GM12878 (cell line): ENCODE results near the gene CHSY3. TPM values are rescaled to one million over a fixed set of nuclear protein-coding genes. Genes with fewer than 3 reads are reported as not detected.

ENCODE experiments used
- ATAC-seq: fragments of 200-7000 bp; cut with Tn5 transposase; 3 replicates; pipeline ENCODE4 v1.9.1; 2020; ENCODE audit warnings: mild to moderate bottlenecking, moderate library complexity
- BruUV-seq: library from RNA; stranded (reverse); fragments of 400-500 nt; replicated peaks from 2 replicates; lab custom pipeline; 2021; lab: Mats Ljungman, UMichigan
- CTCF ChIA-PET: fragments of 300-600 bp; sonication (Branson Sonifier 250); formaldehyde crosslinking; extraction: SDS; loops from one replicate; lab custom pipeline; 2021; ENCODE audit warnings: inconsistent platforms; lab: Yijun Ruan, JAX
- POLR2A ChIA-PET: fragments of 350-600 bp; formaldehyde crosslinking; extraction: SDS; loops from one replicate; lab custom pipeline; 2021; ENCODE audit warnings: inconsistent platforms; lab: Charles Lee
- RAD21 ChIA-PET: fragments of 300-600 bp; sonication (Branson Sonifier 250); formaldehyde crosslinking; loops from one replicate; lab custom pipeline; 2023; ENCODE audit warnings: antibody characterized with exemption; ENCODE audit not compliant: unreplicated experiment; lab: Charles Lee
- SMC1A ChIA-PET: fragments of 300-600 bp; sonication (Branson Sonifier 250); formaldehyde crosslinking; loops from one replicate; lab custom pipeline; 2023; ENCODE audit not compliant: unreplicated experiment, uncharacterized antibody; lab: Charles Lee
- DNase-seq: peaks from one replicate; pipeline ENCODE4 v3.0.0-alpha.2; 2011; ENCODE audit warnings: low read depth, low spot score
- FAIRE-seq: peaks from 3 replicates; lab custom pipeline; 2011; peaks lifted over from hg19 to GRCh38; lab: Jason Lieb, UNC
- H2AFZ ChIP-seq: 2 replicates; pipeline ENCODE4 v1.6.0; 2011; ENCODE audit warnings: low read depth, low read length, control low read depth; ENCODE audit not compliant: control insufficient read depth
- H3K27ac ChIP-seq: 2 replicates; pipeline ENCODE4 v1.5.1; 2011; ENCODE audit warnings: control low read depth; ENCODE audit not compliant: control insufficient read depth, insufficient read depth
- H3K27me3 ChIP-seq, 2 experiments: replicated peaks in 1 of 2; 2 replicates each; pipeline versions ENCODE4 v1.6.0 to v1.6.1; 2011; ENCODE audit warnings: low read length in 1 of 2; ENCODE audit not compliant: control insufficient read depth in 2 of 2, insufficient read depth in 2 of 2
- H3K36me3 ChIP-seq, 2 experiments: 2 replicates each; pipeline ENCODE4 v1.5.1; 2011; ENCODE audit warnings: low read length in 1 of 2; ENCODE audit not compliant: control insufficient read depth in 2 of 2, insufficient read depth in 2 of 2
- H3K4me1 ChIP-seq: 2 replicates; pipeline ENCODE4 v1.6.1; 2011; ENCODE audit warnings: mild to moderate bottlenecking, low read length, moderate library complexity, mixed read lengths; ENCODE audit not compliant: control insufficient read depth, insufficient read depth
- H3K4me2 ChIP-seq: 2 replicates; pipeline ENCODE4 v1.6.0; 2011; ENCODE audit warnings: control low read depth; ENCODE audit not compliant: control insufficient read depth, insufficient read depth
- H3K4me3 ChIP-seq: fragments of 200-600 bp; sonication (generic); 2 replicates; pipeline ENCODE4 v1.5.1; 2016
- H3K79me2 ChIP-seq: 2 replicates; pipeline ENCODE4 v1.6.0; 2011; ENCODE audit warnings: low read length; ENCODE audit not compliant: control insufficient read depth, insufficient read depth
- H3K9ac ChIP-seq: 2 replicates; pipeline ENCODE4 v1.8.0; 2011; ENCODE audit warnings: low read length, control low read depth, mixed read lengths; ENCODE audit not compliant: control insufficient read depth, insufficient read depth
- H3K9me3 ChIP-seq: replicated peaks from 3 replicates; pipeline ENCODE4 v1.5.1; 2011; ENCODE audit warnings: mild to moderate bottlenecking, low read length; ENCODE audit not compliant: control insufficient read depth, insufficient read depth
- H4K20me1 ChIP-seq: 2 replicates; pipeline ENCODE4 v1.6.0; 2011; ENCODE audit not compliant: control insufficient read depth, insufficient read depth
- CHD1 ChIP-seq: IDR thresholded peaks from 2 replicates; pipeline ENCODE4 v1.6.1; 2012; ENCODE audit warnings: low read depth, low read length, improper control_type of control experiment
- FOXM1 ChIP-seq: IDR thresholded peaks from 2 replicates; pipeline ENCODE4 v1.6.1; 2012; ENCODE audit warnings: low read depth, mild to moderate bottlenecking, inconsistent platforms, low read length, moderate library complexity
- KDM1A ChIP-seq: fragments of 200-600 bp; sonication (generic); IDR thresholded peaks from 2 replicates; pipeline ENCODE4 v1.6.1; 2016; ENCODE audit warnings: borderline replicate concordance
- NFYA ChIP-seq: IDR thresholded peaks from 2 replicates; pipeline ENCODE4 v1.6.1; 2011; ENCODE audit warnings: low read depth, mild to moderate bottlenecking, low read length, improper control_type of control experiment, borderline replicate concordance
- PKNOX1 ChIP-seq: fragments of 450-650 bp; IDR thresholded peaks from 2 replicates; pipeline ENCODE4 v1.6.1; 2016; ENCODE audit warnings: mild to moderate bottlenecking
- SIN3A ChIP-seq: IDR thresholded peaks from 2 replicates; pipeline ENCODE4 v1.6.1; 2012; ENCODE audit warnings: low read depth, low read length, improper control_type of control experiment
- SMARCA5 ChIP-seq: fragments of 450-650 bp; IDR thresholded peaks from 2 replicates; pipeline ENCODE4 v1.6.1; 2017; ENCODE audit warnings: mild to moderate bottlenecking
- USF2 ChIP-seq: IDR thresholded peaks from 2 replicates; pipeline ENCODE4 v1.6.1; 2011; ENCODE audit warnings: low read depth, low read length, improper control_type of control experiment, borderline replicate concordance
- ZBED1 ChIP-seq: IDR thresholded peaks from 2 replicates; pipeline ENCODE4 v1.6.1; 2016; ENCODE audit warnings: borderline replicate concordance
- WGBS: methylation state at CpG from one replicate; pipeline ENCODE4 v1.1.6; 2016; ENCODE audit warnings: low lambda C conversion rate; ENCODE audit not compliant: insufficient replicate concordance, insufficient coverage; ENCODE audit errors: missing lambda C conversion rate; 5-methylcytosine and 5-hydroxymethylcytosine counted together
- in situ Hi-C: fragments of 300-500 bp; cut with MboI; formaldehyde crosslinking; loops from 9 replicates; pipeline ENCODE4 v1.14.3; 2018; ENCODE audit warnings: mixed read lengths
- intact Hi-C: fragments of 100-400 bp; cut with micrococcal nuclease; formaldehyde crosslinking; loops from one replicate; pipeline ENCODE4 v1.14.2; 2022; ENCODE audit not compliant: unreplicated experiment
- polyA plus RNA-seq, 11 experiments: library from polyadenylated mRNA; depleted of rRNA in 4 of 11; unstranded in 6 of 11; stranded (reverse) in 5 of 11; fragments of >200 nt; fragmentation: Nextera tagmentation in 4 of 11; fragmentation: Illumina TruSeq in 1 of 11; extraction: Ambion mirVana in 4 of 11; extraction: Trizol in 1 of 11; gene quantifications; 1 replicate in 1 of 11; 2 replicates in 10 of 11; pipeline versions ENCODE4 v1.2.1 to v1.2.3, GENCODE V29; 2011 to 2016; ENCODE audit warnings: inconsistent platforms in 2 of 11, missing spikeins in 2 of 11, low read depth in 1 of 11
- total RNA-seq, 4 experiments: library from RNA; depleted of rRNA in 3 of 4; stranded (reverse); fragments of >200 nt in 3 of 4; fragmentation: Illumina TruSeq in 1 of 4; extraction: Trizol in 1 of 4; gene quantifications; 2 replicates each; pipeline versions ENCODE4 v1.2.1 to v1.2.3, GENCODE V29; 2013 to 2021

Gene CHSY3
- total and polyA plus RNA-seq, 10 of the 15 experiments (the other 5 are each of a cell fraction or from before 2014, with no cell fraction given), result not detected

- Histone ChIP-seq H3K79me2 (no peaks in the 10 kb centered on the region), H2AFZ (no peak overlapping the region), H4K20me1 (no peaks in the 10 kb centered on the region), H3K4me2 (no peak overlapping the region), H3K27ac (no peak overlapping the region), H3K4me3 (no peak overlapping the region), H3K27me3 (no peaks in the 10 kb centered on the region), H3K9ac (no peak overlapping the region), H3K36me3 (no peaks in the 10 kb centered on the region), H3K4me1 (no peaks in the 10 kb centered on the region), H3K9me3 (no peaks in the 10 kb centered on the region)
- WGBS, result 10% methylated on average over 1 of the region's 1 CpG
- ChIA-PET POLR2A (no interaction called here), RAD21 (no interaction called here), SMC1A (no interaction called here), CTCF (no interaction called here)
- TF ChIP-seq PKNOX1 (no peak), CHD1 (no peak), NFYA (no peak), KDM1A (no peak), USF2 (no peak)
- no TSS peak for BruUV-seq
- FAIRE-seq (no peak), ATAC-seq (no peak), DNase-seq (no peak)
- in situ Hi-C loops (no loop called here), intact Hi-C loops (no loop called here)
These were observed 139.6 kb downstream of the CHSY3 start for GRCh38 chr5:130043834-130044233.

GRCh38 chr5:130045334-130045733, 141.1 kb downstream of the CHSY3 start:
- Histone ChIP-seq H3K4me1 (no peaks in the 10 kb centered on the region), H3K9ac (no peak overlapping the region), H3K27me3 (no peaks in the 10 kb centered on the region), H2AFZ (no peak overlapping the region)
- ChIA-PET CTCF (no interaction called here), POLR2A (no interaction called here), RAD21 (no interaction called here), SMC1A (no interaction called here)
- 5% methylated on average over 3 of the region's 3 CpGs for whole genome bisulfite sequencing
- DNase-seq (no peak), ATAC-seq (no peak; the same call in 2 of the 3 replicates)
- TF ChIP-seq SMARCA5, result no peak
- TF ChIP-seq ZBED1, result no peak
- no peak for TF ChIP-seq FOXM1
- no peak for TF ChIP-seq SIN3A
- TF ChIP-seq, all 136 proteins: peak for 0
- BruUV-seq, result no TSS peak
- no peak overlapping the region for H3K27ac ChIP-seq
- H3K9me3 ChIP-seq, result no peaks in the 10 kb centered on the region
- no peak overlapping the region for H3K4me2 ChIP-seq
- in situ Hi-C loops (no loop called here), intact Hi-C loops (no loop called here)
- no peaks in the 10 kb centered on the region for H3K36me3 ChIP-seq
- no peak for FAIRE-seq
- H3K4me3 ChIP-seq, result no peak overlapping the region
- no peaks in the 10 kb centered on the region for H3K79me2 ChIP-seq
- H4K20me1 ChIP-seq, result no peaks in the 10 kb centered on the region
